HG02885 (cell line): ENCODE measurements around the gene RAX2.

ENCODE experiments used
- ATAC-seq: cut with Tn5 transposase; IDR thresholded peaks from one replicate; pipeline ENCODE4 v1.9.1; 2021; ENCODE audit warnings: mild to moderate bottlenecking; ENCODE audit not compliant: unreplicated experiment, poor library complexity

RAX2 gene

DNA sequence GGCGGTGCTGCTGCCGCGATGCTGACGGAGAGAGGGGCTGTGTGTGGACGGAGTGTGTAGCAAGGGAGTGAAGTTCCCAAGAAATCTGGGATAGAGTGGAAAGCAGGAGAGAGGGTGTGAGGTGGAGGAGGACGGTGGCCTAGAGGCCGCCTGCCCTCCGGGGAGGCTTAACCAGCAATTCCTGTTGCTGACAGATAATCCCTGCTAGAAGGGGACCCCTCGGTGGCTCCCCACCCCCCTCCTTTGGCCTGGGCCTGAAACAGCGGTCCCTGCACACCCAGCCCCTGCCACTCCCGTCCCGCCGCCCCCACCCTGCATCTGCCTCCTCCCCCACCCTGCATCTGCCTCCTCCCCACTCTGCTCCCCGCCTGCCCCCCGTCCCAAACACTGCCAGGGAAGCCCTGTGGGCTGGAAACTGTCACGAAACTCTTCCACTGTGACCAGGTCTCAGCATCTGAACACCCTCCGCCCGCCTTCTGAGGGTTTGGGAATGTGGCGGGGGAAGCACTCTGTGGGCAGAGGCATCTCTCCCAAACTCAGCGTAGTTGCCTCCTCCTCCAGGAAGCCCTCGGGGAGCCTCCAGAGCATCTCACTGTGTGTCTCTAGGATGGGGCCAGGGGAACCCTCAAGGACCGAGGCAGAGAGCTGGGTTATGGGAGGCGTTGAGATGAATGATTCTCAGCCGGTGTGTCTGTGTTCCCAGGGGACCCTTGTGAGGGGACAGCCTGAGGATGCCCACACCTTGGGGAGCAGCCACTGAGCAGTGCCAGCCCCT lies 31.3 kb upstream of the RAX2 start:
- ATAC-seq = no peak

DNA sequence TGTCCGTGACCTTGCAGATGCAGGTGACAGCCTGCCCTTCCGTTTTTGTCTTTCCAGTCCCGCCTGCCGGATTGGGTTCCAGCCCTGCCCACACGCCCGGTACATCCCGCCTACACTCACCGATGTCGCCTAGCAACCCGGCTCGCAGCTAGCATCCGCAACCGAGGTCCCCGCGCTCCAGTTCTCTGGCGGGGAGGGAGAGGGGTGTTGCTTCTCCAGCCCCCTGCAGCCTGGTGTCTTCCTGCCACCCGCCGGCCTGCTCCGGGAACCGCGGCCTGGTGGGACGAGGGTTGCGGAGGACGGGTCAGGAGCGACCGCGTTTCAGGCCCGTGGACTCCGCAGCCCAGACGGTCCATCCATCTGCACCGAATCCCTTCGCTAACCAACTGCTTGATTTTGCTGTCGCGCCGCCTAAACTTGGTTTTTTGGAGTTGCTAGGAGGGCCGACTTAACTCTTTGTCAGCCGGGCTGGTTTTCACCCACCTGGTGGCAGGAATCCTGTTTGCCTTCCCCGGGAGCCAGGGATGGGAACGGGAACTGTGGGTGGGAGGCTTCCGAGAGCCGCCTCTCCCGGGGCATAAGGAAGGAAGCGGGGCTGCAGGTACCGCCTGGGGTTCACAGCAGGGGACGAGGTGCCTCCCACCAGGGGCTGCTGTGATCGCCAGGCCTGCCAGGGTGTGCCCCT lies 29.5 kb upstream of the RAX2 start:
- no peak for ATAC-seq

- no peak for ATAC-seq
Observed at GRCh38 chr19:3800996-3801395, 29.0 kb upstream of the RAX2 start.

GRCh38 chr19:3798137-3798536 lies 26.1 kb upstream of the RAX2 start:
- ATAC-seq = no peak

- ATAC-seq = no peak
Observed at GRCh38 chr19:3796358-3796757, 24.3 kb upstream of the RAX2 start.

- ATAC-seq = no peak
Observed at GRCh38 chr19:3793799-3794198, 21.8 kb upstream of the RAX2 start.

DNA sequence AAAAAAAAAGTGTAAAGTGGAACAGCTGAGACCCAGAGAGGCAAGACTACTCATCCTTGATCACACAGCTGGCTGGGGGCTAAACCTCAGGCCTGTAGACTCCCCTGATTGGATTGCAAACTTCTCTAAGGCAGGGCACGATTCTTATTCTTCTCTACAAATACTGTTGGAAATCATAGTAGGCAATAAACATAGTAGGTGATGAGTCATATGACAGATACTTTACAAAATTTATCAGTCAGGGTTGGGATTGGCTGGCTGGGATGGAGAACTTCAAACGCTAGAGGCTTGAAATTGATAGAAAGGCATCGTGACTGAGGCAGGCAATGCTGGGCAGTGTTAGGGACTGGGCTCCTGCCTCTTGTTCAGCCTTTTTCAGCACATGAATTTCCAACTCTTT lies 20.1 kb upstream of the RAX2 start:
- no peak for ATAC-seq

GRCh38 chr19:3790941-3791340 lies 18.9 kb upstream of the RAX2 start:
- ATAC-seq = no peak

DNA sequence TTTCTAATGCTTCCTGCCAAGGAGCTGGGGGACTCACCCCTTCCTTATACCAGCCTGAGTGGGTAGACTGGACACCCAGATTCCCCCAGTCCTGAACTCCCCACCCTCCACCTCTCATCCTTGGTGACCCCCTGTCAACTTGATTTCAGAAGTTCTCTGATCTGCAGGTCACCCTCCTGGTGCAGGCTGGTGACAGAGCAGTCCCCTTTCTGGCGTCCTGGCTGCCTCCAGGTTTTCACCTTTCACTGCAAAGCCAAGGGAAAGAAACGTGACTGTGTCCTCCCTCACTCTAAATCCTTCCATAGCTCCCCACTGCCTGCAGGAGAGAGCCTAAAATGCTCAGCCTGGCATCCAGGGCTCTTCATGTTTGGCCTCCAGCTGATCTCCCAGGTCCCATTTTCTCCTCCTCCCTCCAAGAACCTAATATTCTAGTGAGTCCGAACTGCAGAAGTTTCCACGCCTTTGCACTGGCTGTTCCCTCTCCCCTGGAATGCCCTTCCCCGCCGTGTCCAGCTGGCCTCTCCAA lies 18.2 kb upstream of the RAX2 start:
- no peak for ATAC-seq

DNA sequence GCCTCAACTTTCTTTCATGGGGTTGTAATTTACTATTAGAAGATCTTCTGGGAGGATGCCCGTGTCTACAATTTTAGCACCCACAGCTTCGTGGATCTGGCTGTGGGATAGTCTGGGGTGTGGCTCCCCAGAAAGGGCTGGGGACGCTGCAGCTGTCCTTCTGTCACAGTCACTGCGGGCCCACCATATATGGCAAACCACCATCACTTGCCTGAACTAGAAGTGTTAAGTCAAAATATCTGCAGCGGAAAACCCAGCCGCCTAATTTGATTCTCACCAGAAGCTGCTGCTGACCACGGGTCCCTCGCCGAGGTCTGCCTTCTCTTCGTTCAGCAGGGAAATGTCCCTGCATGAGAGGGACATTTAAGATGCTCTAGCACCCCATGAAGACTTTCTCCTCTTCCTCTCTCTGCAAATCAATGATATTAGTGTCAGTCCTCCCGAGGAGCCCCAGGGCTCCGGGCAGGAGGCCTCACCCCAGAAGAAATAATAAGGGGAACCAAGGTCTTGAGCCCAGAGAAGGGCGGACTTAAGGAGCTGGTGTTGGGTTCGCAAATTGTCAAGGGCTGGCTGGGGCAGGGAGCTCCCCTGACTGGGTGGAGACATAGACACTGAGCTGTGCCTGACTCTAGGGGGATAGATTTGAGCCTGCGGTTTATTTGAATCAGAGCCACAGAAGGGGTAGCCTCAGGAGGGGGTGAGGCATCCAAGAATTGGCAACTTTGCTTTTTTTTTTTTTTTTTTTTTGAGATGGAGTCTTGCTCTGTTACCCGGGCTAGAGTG lies 17.2 kb upstream of the RAX2 start:
- ATAC-seq = no peak

GRCh38 chr19:3785938-3786824 lies 14.2 kb upstream of the RAX2 start, which contains the start of gene MATK:
Gene MATK (minus strand): TSS chr19:3786381. CDS start chr19:3785135, 1,246 bp downstream.
- ATAC-seq = no peak

- no peak for ATAC-seq
Observed at GRCh38 chr19:3785451-3785937, 13.5 kb upstream of the RAX2 start.

- no peak for ATAC-seq
Observed at GRCh38 chr19:3784607-3785450, 12.8 kb upstream of the RAX2 start.

GRCh38 chr19:3783660-3784584 lies 11.9 kb upstream of the RAX2 start:
- ATAC-seq = no peak

DNA sequence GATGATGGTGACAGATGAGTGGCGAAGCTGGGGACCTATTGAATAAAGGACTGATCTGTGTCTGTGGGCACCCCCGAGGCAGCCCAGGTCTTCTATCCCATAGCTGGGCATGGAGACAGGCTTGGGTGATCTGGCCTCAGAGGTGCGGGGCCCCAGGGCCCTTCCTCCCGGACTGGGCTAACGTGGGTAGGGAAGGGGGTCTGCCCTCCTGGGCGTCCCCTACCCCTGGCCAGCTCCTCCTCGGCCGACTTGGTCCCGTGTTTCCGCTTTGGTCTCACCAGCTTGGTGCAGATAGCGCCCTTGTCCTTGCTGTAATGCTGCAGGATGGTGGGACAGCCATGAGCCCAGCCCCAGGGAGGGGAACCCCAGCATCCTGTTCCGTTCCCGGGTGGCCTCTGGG lies 10.9 kb upstream of the RAX2 start:
- no peak for ATAC-seq

- no peak for ATAC-seq
Observed at GRCh38 chr19:3782330-3782729, 10.3 kb upstream of the RAX2 start.

GRCh38 chr19:3781603-3782002 lies 9.6 kb upstream of the RAX2 start:
- ATAC-seq = no peak

- ATAC-seq = no peak
Observed at GRCh38 chr19:3780786-3781304, 8.8 kb upstream of the RAX2 start.
